Endothelial cell of umbilical vein (primary cell): Measurements from ENCODE around the gene NKTR. TPM values are rescaled to one million over a fixed set of nuclear protein-coding genes. Genes with fewer than 3 reads are reported as not detected.

ENCODE experiments used
- BruUV-seq: library from RNA; stranded (reverse); fragments of 400-500 nt; replicated peaks from 2 replicates; lab custom pipeline; 2021; lab: Mats Ljungman, UMichigan
- CTCF ChIA-PET: fragments of 300-600, 350-600 bp; sonication (Branson Sonifier 250); formaldehyde crosslinking; loops from one replicate; lab custom pipeline; 2021; ENCODE audit warnings: antibody characterized with exemption, inconsistent platforms; lab: Charles Lee
- POLR2A ChIA-PET: fragments of 300-600, 350-600 bp; sonication (Branson Sonifier 250); formaldehyde crosslinking; loops from one replicate; lab custom pipeline; 2021; ENCODE audit warnings: antibody characterized with exemption, inconsistent platforms; lab: Charles Lee
- DNase-seq: peaks from one replicate; pipeline ENCODE4 v3.0.0-alpha.2; 2011; ENCODE audit warnings: low read depth, low spot score
- FAIRE-seq: peaks from 2 replicates; lab custom pipeline; 2011; peaks lifted over from hg19 to GRCh38; lab: Jason Lieb, UNC
- H2AFZ ChIP-seq: 2 replicates; pipeline ENCODE4 v1.6.0; 2012; ENCODE audit warnings: low read depth, low read length, control low read depth, inconsistent platforms
- H3K27ac ChIP-seq: 2 replicates; pipeline ENCODE4 v1.5.1; 2011; ENCODE audit warnings: low read depth, mild to moderate bottlenecking, control low read depth, low read length, moderate library complexity; ENCODE audit not compliant: insufficient read depth
- H3K27me3 ChIP-seq, 2 experiments: 2 replicates each; pipeline versions ENCODE4 v1.6.0 to v1.6.1; 2011; ENCODE audit warnings: low read length in 2 of 2, mixed read lengths in 1 of 2; ENCODE audit not compliant: control insufficient read depth in 2 of 2, insufficient read depth in 2 of 2
- H3K36me3 ChIP-seq, 2 experiments: 2 replicates in 1 of 2; 3 replicates in 1 of 2; pipeline ENCODE4 v1.5.1; 2011; ENCODE audit warnings: low read length in 2 of 2, mild to moderate bottlenecking in 1 of 2, moderate library complexity in 1 of 2; ENCODE audit not compliant: control insufficient read depth in 2 of 2, insufficient read depth in 2 of 2; ENCODE audit errors: extremely low read depth in 1 of 2
- H3K4me1 ChIP-seq: 3 replicates; pipeline ENCODE4 v1.5.1; 2011; ENCODE audit warnings: mild to moderate bottlenecking, low read length; ENCODE audit not compliant: control insufficient read depth, insufficient read depth; ENCODE audit errors: extremely low read depth
- H3K4me2 ChIP-seq: 2 replicates; pipeline ENCODE4 v1.6.1; 2011; ENCODE audit warnings: low read length, control low read depth, mixed read lengths; ENCODE audit not compliant: insufficient read depth
- H3K4me3 ChIP-seq, 3 experiments: fragments of 200-600 bp in 1 of 3; sonication (generic), shearing (Covaris generic) in 1 of 3; replicated peaks in 1 of 3; 2 replicates each; pipeline ENCODE4 v1.5.1; 2011 to 2016; ENCODE audit warnings: control low read depth in 3 of 3, low read length in 3 of 3, mild to moderate bottlenecking in 2 of 3, inconsistent platforms in 1 of 3, low read depth in 1 of 3, moderate library complexity in 1 of 3; ENCODE audit not compliant: insufficient read depth in 1 of 3
- H3K79me2 ChIP-seq: 2 replicates; pipeline ENCODE4 v1.6.0; 2012; ENCODE audit warnings: low read length, inconsistent platforms; ENCODE audit not compliant: control insufficient read depth, insufficient read depth
- H3K9ac ChIP-seq: replicated peaks from 2 replicates; pipeline ENCODE3; 2011; ENCODE audit warnings: low read length, control low read depth; ENCODE audit not compliant: insufficient read depth; ENCODE audit errors: extremely low read depth
- H3K9me1 ChIP-seq: replicated peaks from 3 replicates; pipeline ENCODE4 v1.6.0; 2011; ENCODE audit warnings: mild to moderate bottlenecking, low read length; ENCODE audit not compliant: control insufficient read depth, insufficient read depth; ENCODE audit errors: extremely low read depth
- H3K9me3 ChIP-seq: replicated peaks from 2 replicates; pipeline ENCODE4 v1.5.1; 2012; ENCODE audit warnings: low read length, inconsistent platforms; ENCODE audit not compliant: control insufficient read depth, insufficient read depth
- H4K20me1 ChIP-seq: replicated peaks from 2 replicates; pipeline ENCODE3; 2011; ENCODE audit warnings: mild to moderate bottlenecking, low read length; ENCODE audit not compliant: control insufficient read depth, insufficient read depth; ENCODE audit errors: extremely low read depth
- EZH2 ChIP-seq: IDR thresholded peaks from 2 replicates; pipeline ENCODE4 v1.6.1; 2012; ENCODE audit warnings: borderline replicate concordance, low read depth, mild to moderate bottlenecking, moderate library complexity, low read length, inconsistent platforms; ENCODE audit not compliant: severe bottlenecking
- JUN ChIP-seq: IDR thresholded peaks from 2 replicates; pipeline ENCODE4 v1.6.1; 2011; ENCODE audit warnings: borderline replicate concordance, low read depth; ENCODE audit not compliant: insufficient read length, insufficient read depth
- MYC ChIP-seq: IDR thresholded peaks from one replicate; pipeline ENCODE4 v1.6.1; 2011; ENCODE audit warnings: mild to moderate bottlenecking, low read depth, low read length
- POLR2AphosphoS5 ChIP-seq: IDR thresholded peaks from 2 replicates; pipeline ENCODE4 v1.6.1; 2012; ENCODE audit warnings: low read depth, mild to moderate bottlenecking, control low read depth, low read length, moderate library complexity; ENCODE audit not compliant: insufficient read depth
- dilution Hi-C: fragments of 300-500 bp; cut with MboI; formaldehyde crosslinking; loops from one replicate; pipeline ENCODE4 v1.15.0; 2019; ENCODE audit warnings: low sequenced_read_pairs; ENCODE audit not compliant: extremely low pct_ligation_motif_present
- intact Hi-C: fragments of 100-400 bp; cut with micrococcal nuclease; formaldehyde crosslinking; loops from one replicate; pipeline ENCODE4 v1.10.0; 2022
- polyA plus RNA-seq, 4 experiments: library from polyadenylated mRNA; depleted of rRNA in 3 of 4; stranded (reverse) in 3 of 4; unstranded in 1 of 4; fragments of >200 nt; gene quantifications; 2 replicates each; pipeline versions ENCODE4 v1.2.1 to v1.2.3, GENCODE V29; 2011 to 2012; ENCODE audit warnings: missing spikeins in 1 of 4
- total RNA-seq: library from RNA; stranded (reverse); gene quantifications from 2 replicates; pipeline ENCODE4 v1.2.3, GENCODE V29; 2021
- TF ChIP-seq, protein P1 (sequence below), 2 donors: IDR thresholded peaks; 1 replicate in 1 of 2; 2 replicates in 1 of 2; pipeline ENCODE4 v1.5.1; 2011; ENCODE audit warnings: low read length in 2 of 2, mild to moderate bottlenecking in 2 of 2, moderate library complexity in 2 of 2, control low read depth in 1 of 2, inconsistent platforms in 1 of 2, low read depth in 1 of 2; ENCODE audit not compliant: insufficient read depth in 1 of 2; ENCODE audit errors: extremely low read depth in 1 of 2
- TF ChIP-seq, protein P2 (sequence below): IDR thresholded peaks from 2 replicates; pipeline ENCODE4 v1.6.1; 2011; ENCODE audit not compliant: insufficient read depth, insufficient read length

NKTR gene
- total and polyA plus RNA-seq, 2 donors (not counting 3 experiments of a cell fraction or from before 2014, with no cell fraction given) = 27.4 to 99.0 TPM

DNA sequence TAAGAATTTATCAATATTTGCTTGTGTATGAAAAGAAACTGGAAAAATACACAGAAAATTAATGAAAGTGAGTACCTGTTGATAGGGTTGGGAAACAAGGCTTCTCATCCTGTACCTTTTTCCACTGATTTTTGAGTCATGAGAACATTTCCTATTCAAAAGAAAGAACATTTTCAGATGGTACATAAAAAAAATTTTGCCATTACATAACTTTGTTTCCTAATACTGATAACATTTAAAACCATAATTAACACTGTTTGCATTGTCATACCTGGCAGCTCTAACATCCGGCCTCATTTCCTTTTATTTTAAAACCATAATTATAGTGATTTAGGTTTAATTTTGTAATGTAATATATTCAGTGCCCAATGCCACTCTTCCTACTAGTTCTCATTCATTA is 11.7 kb downstream of the NKTR start:
- DNase-seq = peak; percentile 27
- Histone ChIP-seq H3K79me2 (peaks cover 95% of the 10 kb centered on the region), H3K9ac (no peak overlapping the region), H3K36me3 (peaks cover 0 to 3% of the 10 kb centered on the region in 2 experiments), H3K9me1 (no peaks in the 10 kb centered on the region), H3K27ac (no peak overlapping the region), H2AFZ (no peak overlapping the region), H3K4me3 (no peak overlapping the region), H3K9me3 (no peaks in the 10 kb centered on the region), H4K20me1 (peaks cover 5% of the 10 kb centered on the region), H3K27me3 (no peaks in the 10 kb centered on the region), H3K4me1 (peaks cover 32% of the 10 kb centered on the region), H3K4me2 (peak overlapping the region; percentile 23)
- no peak for FAIRE-seq
- intact Hi-C loops (loop anchor here (2.0 kb wide), 1 partner anchor 39 kb away; no protein-coding TSS in a partner anchor), dilution Hi-C loops (no loop called here)
- ChIA-PET CTCF (interaction anchor here (1.1 to 2.3 kb wide), 5 partner anchors 9 to 30 kb away, joined by 3 to 28 read pairs (median 9); partner anchors contain the start of gene NKTR), POLR2A (no interaction called here)
- TF ChIP-seq JUN (peak; percentile 9), MYC (no peak)
- BruUV-seq = no TSS peak

DNA sequence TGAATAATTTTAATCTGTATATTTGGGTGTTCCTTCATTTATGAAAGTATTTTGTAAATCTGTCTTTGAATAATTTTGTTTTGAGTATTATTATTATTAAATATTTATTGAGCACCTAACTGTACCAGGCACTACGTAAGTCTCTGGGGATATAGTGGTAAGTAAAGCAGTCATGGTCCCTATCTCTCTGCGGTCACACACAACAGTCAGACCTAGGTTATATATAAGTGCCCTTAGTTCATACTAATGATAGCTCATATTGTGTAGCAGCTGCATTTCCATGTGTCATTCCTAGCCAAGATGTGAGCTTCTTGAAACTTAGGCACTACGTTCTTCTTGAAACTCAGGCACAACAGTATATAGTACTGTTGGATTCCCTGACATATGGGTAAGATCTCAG is 12.4 kb downstream of the NKTR start:
- no peak overlapping the region for H3K9ac ChIP-seq
- H3K9me3 ChIP-seq = no peaks in the 10 kb centered on the region
- no peak overlapping the region for H3K4me2 ChIP-seq
- dilution Hi-C loops (no loop called here), intact Hi-C loops (loop anchor here (2.0 kb wide), 1 partner anchor 40 kb away; no protein-coding TSS in a partner anchor)
- FAIRE-seq (no peak), DNase-seq (peak; percentile 22)
- H3K4me1 ChIP-seq = peaks cover 32% of the 10 kb centered on the region
- BruUV-seq = no TSS peak
- ChIA-PET POLR2A (interaction anchor here (1.0 kb wide), 1 partner anchor 24 kb away, joined by 3 read pairs; no protein-coding TSS in a partner anchor), CTCF (interaction anchor here (1.0 to 2.6 kb wide), 16 partner anchors 8 to 132 kb away, joined by 3 to 28 read pairs (median 5); partner anchors contain the start of gene NKTR)
- H3K27ac ChIP-seq = no peak overlapping the region
- H3K4me3 ChIP-seq = no peak overlapping the region
- no peaks in the 10 kb centered on the region for H3K9me1 ChIP-seq
- H2AFZ ChIP-seq = no peak overlapping the region
- TF ChIP-seq POLR2AphosphoS5 = no peak
- TF ChIP-seq, protein P1, sequence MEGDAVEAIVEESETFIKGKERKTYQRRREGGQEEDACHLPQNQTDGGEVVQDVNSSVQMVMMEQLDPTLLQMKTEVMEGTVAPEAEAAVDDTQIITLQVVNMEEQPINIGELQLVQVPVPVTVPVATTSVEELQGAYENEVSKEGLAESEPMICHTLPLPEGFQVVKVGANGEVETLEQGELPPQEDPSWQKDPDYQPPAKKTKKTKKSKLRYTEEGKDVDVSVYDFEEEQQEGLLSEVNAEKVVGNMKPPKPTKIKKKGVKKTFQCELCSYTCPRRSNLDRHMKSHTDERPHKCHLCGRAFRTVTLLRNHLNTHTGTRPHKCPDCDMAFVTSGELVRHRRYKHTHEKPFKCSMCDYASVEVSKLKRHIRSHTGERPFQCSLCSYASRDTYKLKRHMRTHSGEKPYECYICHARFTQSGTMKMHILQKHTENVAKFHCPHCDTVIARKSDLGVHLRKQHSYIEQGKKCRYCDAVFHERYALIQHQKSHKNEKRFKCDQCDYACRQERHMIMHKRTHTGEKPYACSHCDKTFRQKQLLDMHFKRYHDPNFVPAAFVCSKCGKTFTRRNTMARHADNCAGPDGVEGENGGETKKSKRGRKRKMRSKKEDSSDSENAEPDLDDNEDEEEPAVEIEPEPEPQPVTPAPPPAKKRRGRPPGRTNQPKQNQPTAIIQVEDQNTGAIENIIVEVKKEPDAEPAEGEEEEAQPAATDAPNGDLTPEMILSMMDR (IDR thresholded peaks at IDR 0.05; ENCODE audit: extremely low read depth in 1 of 2, insufficient read depth in 1 of 2, low read depth in 1 of 2, low read length in 2 of 2) = no peak
- TF ChIP-seq JUN = no peak
- TF ChIP-seq, protein P2, sequence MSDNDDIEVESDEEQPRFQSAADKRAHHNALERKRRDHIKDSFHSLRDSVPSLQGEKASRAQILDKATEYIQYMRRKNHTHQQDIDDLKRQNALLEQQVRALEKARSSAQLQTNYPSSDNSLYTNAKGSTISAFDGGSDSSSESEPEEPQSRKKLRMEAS = no peak
- TF ChIP-seq EZH2 = no peak
- H3K27me3 ChIP-seq = no peaks in the 10 kb centered on the region
- peaks cover 3% of the 10 kb centered on the region in 2 experiments for H3K36me3 ChIP-seq
- peaks cover 91% of the 10 kb centered on the region for H3K79me2 ChIP-seq
- peaks cover 5% of the 10 kb centered on the region for H4K20me1 ChIP-seq
